Panc1 (cell line): ENCODE data around the gene MYG1.

Experiments
- CTCF ChIP-seq: fragments of 450-650 bp; IDR thresholded peaks from 2 replicates; pipeline ENCODE4 v1.5.1; 2017; ENCODE audit warnings: mild to moderate bottlenecking
- TF ChIP-seq, protein P1 (sequence below), 2 experiments: IDR thresholded peaks; 2 replicates each; pipeline ENCODE4 v1.6.1; 2011 to 2012; ENCODE audit warnings: low read depth in 2 of 2, control low read depth in 1 of 2, low read length in 1 of 2, mild to moderate bottlenecking in 1 of 2, moderate library complexity in 1 of 2; ENCODE audit not compliant: insufficient read depth in 1 of 2

- TF ChIP-seq CTCF: no peak
- TF ChIP-seq, protein P1, sequence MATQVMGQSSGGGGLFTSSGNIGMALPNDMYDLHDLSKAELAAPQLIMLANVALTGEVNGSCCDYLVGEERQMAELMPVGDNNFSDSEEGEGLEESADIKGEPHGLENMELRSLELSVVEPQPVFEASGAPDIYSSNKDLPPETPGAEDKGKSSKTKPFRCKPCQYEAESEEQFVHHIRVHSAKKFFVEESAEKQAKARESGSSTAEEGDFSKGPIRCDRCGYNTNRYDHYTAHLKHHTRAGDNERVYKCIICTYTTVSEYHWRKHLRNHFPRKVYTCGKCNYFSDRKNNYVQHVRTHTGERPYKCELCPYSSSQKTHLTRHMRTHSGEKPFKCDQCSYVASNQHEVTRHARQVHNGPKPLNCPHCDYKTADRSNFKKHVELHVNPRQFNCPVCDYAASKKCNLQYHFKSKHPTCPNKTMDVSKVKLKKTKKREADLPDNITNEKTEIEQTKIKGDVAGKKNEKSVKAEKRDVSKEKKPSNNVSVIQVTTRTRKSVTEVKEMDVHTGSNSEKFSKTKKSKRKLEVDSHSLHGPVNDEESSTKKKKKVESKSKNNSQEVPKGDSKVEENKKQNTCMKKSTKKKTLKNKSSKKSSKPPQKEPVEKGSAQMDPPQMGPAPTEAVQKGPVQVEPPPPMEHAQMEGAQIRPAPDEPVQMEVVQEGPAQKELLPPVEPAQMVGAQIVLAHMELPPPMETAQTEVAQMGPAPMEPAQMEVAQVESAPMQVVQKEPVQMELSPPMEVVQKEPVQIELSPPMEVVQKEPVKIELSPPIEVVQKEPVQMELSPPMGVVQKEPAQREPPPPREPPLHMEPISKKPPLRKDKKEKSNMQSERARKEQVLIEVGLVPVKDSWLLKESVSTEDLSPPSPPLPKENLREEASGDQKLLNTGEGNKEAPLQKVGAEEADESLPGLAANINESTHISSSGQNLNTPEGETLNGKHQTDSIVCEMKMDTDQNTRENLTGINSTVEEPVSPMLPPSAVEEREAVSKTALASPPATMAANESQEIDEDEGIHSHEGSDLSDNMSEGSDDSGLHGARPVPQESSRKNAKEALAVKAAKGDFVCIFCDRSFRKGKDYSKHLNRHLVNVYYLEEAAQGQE (IDR thresholded peaks at IDR 0.05; ENCODE audit: insufficient read depth in 1 of 2, low read depth in 2 of 2, low read length in 1 of 2): no peak
Measured at GRCh38 chr12:53259891-53260290, 39.6 kb upstream of the MYG1 start.
